ENCODE data around the gene TAMALIN.

The TAMALIN gene

GRCh38 chr12:52032446-52032803 lies 25.7 kb downstream of the TAMALIN start:
- intact Hi-C loops (cut with DNase I) = no loop called here
- peak in 5 of 10 donors; percentile 59 to 90 (median 79) for DNase-seq

GRCh38 chr12:52032804-52033445 lies 26.2 kb downstream of the TAMALIN start:
- DNase-seq = peak; percentile 92 to 100 (median 98)

GRCh38 chr12:52033446-52034140 lies 26.8 kb downstream of the TAMALIN start:
- no peak for DNase-seq
- intact Hi-C loops (cut with DNase I) = no loop called here

More at GRCh38 chr12:52032804-52033445, 26.2 kb downstream of the TAMALIN start:
- intact Hi-C loops (cut with DNase I) = no loop called here

DNA sequence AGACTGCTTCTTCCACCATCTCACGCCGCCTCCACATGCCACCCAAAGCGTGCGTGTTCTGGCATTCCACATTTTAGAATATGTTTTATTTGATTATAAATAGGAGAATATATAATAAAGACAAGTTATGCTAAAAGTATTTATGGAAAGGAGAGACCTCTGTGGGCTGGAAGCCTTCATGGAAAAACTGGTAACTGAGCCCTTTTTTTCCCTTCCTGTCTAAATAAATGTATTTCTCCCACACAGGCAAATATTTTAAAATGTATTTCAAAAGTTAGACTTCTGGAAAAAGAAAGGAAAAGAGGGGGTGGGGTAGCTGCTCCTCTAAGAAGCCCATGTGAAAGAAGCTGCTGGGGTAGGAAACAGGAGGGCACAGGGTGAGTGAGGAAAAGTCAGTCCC lies 28.4 kb downstream of the TAMALIN start:
- intact Hi-C loops (cut with DNase I) = no loop called here
- no peak for DNase-seq

DNA sequence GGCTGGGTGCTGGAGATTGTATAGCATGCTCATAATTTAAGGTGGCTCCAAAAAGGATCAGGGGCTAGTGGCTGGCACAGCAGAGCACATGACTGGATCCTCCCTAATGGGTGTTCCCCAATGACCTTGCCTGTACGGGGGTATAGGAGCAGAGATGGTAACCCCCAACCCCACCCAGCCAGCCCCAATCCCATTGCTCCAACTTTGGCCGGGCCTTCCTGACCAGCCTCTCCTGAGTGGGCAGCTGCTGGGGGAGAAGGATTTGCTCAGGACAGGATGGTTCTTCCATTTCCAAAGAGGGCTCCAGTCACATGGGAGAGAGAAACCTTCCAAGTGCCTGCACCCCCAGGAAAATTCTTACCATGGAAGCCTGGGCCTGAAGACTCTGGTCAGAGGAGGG lies 29.2 kb downstream of the TAMALIN start:
- intact Hi-C loops (cut with DNase I) = no loop called here
- DNase-seq = no peak

GRCh38 chr12:52036587-52037171 lies 29.9 kb downstream of the TAMALIN start:
- peak; percentile 72 to 97 (median 81) for DNase-seq
- intact Hi-C loops (cut with DNase I) = loop anchor here (1.0 kb wide), 1 partner anchor 15 kb away; the partner anchor contains the start of gene NR4A1

GRCh38 chr12:52037248-52037861 lies 30.6 kb downstream of the TAMALIN start:
- DNase-seq = peak in 2 of 10 donors; percentile 86
- intact Hi-C loops (cut with DNase I) = loop anchor here (1.0 kb wide), 1 partner anchor 14 kb away; the partner anchor contains the start of gene NR4A1

GRCh38 chr12:52038447-52038846 lies 31.7 kb downstream of the TAMALIN start:
- no peak for DNase-seq
- intact Hi-C loops (cut with DNase I) = no loop called here

- DNase-seq = no peak
- intact Hi-C loops (cut with DNase I) = no loop called here
Measured at GRCh38 chr12:52041035-52041434, 34.3 kb downstream of the TAMALIN start.

GRCh38 chr12:52041695-52042123 lies 35.0 kb downstream of the TAMALIN start:
- no peak for DNase-seq
- intact Hi-C loops (cut with DNase I) = no loop called here

DNA sequence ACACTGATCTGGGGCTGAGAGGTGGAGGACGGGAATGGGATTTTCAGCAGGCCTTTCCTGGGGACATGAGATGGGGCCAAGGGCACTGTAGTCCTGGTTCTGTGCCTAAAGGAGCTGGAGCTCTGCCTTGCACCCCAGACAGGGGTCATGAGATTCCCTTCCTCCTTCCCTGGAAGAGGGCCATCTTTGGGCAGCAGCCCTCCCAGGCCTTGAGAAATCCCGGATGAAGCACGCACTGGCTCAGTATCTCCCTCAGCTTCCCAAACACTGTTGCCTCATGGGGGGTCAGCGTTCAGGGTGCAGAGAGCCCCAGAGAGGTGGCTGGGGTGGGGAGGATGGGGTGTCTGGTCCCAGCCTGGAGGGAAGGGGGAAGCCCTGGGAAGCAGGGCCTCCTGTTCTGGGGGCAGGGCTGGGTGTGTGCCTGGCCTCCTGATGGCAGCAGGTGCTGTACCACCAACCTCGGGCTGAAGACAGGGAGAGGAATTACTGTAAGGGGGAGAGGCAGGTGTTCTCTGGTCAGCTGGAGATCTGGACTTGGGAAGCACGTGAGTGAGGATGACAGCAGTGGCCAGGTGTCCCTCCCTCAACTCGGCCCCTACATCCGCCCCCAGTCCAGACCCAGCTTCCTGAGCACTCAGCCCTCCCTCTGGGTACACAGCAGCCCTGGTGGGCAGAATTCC lies 36.1 kb downstream of the TAMALIN start:
- DNase-seq = no peak
- intact Hi-C loops (cut with DNase I) = no loop called here

GRCh38 chr12:52043386-52044212 lies 36.9 kb downstream of the TAMALIN start:
- no peak for DNase-seq
- intact Hi-C loops (cut with DNase I) = no loop called here

GRCh38 chr12:52044292-52044983 lies 37.7 kb downstream of the TAMALIN start:
- intact Hi-C loops (cut with DNase I) = no loop called here
- DNase-seq = peak in 8 of 10 donors; percentile 66 to 97 (median 78)

DNA sequence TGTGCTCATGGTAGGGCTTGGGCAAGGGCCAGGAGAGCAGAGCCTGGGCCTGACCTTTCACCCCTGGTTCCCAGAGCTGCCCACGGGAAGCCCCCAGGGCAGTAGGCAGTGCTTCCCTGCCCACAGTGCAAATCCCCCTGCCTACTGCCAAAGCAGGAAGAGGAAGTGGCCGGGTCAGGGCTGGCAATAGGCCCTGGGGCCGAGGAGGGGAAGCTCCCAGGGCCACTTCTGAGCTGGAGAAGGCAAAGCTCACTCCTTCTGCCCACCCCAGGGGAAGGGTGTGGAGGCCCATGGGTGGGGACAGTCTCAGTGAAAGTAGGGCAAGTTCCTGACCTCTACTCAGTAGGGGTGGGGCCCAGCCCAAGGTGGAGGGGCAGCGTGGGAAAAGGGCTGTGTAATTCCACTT lies 39.1 kb downstream of the TAMALIN start:
- DNase-seq = no peak
- intact Hi-C loops (cut with DNase I) = no loop called here

DNA sequence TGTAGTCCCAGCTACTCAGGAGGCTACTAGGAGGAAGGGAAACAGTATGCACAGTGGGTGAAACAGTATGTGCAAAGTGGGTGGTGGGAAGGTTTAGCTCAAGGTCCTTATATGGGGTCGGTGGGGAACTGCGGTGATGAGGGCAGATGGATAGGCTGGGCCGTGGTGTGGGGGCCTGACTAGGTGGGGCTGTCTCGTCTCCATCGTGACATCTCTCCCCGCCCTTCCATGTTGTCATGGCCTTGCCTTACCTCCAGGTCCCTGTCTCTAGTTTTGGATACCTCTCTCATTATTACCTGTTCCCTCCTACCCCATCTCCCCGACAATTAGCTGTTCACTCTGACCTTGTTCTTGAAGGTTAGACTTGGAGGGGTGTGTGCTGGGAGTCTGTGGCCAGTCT lies 40.1 kb downstream of the TAMALIN start:
- intact Hi-C loops (cut with DNase I) = no loop called here
- DNase-seq = no peak

DNA sequence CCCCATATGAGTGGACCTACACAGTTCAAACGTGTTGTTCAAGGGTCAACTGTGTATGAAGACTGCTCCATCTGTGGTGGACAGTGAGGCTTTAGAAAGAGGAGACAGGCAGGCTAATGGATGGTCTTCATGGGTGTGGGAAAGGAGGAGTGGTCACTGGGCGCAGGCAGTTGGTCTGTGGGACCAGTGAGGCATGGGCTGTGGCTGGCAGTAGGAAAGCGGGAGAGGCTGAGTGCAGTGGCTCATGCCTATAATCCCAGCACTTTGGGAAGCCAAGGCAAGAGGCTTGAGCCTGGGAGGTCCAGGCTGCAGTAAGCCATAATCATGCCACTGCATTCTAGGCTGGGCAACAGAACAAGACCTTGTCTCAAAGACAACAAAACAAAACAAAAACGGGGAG lies 42.5 kb downstream of the TAMALIN start:
- DNase-seq = no peak
- intact Hi-C loops (cut with DNase I) = no loop called here

DNA sequence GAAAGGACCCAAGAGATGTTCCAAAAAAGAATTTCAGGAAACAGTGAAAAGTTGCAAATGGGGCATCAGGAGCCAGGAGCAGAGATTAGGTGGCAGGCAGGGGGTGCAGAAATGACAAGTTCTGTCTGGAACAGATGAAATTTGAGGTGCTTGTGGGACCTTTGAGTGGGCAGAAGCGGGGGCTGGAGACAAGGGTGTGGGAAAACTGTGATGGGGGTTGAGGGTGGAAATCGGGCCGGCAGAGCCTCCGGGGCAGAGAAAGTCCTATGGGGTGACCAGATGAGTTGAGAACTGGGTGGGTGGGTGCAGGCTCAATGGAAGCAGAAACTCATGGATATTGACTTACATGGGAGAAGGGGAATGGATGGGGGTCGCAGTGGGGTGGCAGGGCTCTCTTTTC lies 42.9 kb downstream of the TAMALIN start:
- DNase-seq = no peak

DNA sequence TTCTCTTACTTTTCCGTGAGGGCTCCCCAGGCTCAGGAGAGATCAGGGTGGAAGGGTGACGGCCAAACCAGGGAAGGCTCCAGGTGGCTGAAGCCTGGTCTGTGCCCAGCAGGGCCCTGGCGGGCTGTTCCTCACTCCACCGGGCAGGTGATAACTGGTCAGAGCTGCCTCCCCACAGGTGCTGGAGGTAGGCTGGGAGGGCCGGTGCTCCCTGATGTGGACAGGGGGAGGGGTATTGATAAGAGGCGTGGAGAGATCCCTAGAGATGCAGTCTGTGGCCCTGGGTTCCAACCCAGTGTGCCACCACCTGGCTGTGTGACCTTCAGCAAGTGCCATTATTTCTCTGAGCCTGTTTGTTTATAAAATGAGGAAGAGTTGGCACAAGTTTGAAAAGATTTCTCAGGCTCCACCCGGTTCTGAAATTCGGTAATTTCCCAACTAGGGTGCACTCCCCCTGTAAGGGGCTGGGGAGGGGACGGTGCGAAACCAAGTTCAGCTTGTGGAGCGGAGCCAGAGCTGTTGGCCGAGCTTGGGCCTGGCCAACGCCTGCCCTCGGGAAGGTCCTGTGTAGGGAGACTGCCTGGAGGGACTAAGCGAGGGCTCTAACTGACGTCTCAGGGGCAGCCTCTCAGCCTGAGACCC lies 43.5 kb downstream of the TAMALIN start:
- DNase-seq = no peak
- intact Hi-C loops (cut with DNase I) = no loop called here

More for the DNA sequence above, 42.9 kb downstream of the TAMALIN start:
- intact Hi-C loops (cut with DNase I) = no loop called here
